Kidney (tissue), 22 donors: ENCODE measurements around the gene CRYZ. TPM values are rescaled to one million over a fixed set of nuclear protein-coding genes. Genes with fewer than 3 reads are reported as not detected.

ENCODE experiments used
- DNase-seq, 5 donors: peaks; one replicate each; pipeline ENCODE4 v3.0.0-alpha.2; 2013 to 2020
- FAIRE-seq: peaks from 2 replicates; lab custom pipeline; 2012; peaks lifted over from hg19 to GRCh38; lab: Jason Lieb, UNC
- H3K27ac ChIP-seq, 2 donors: one replicate each; pipeline ENCODE4 v1.7.0; 2013; ENCODE audit warnings: low read depth in 2 of 2, low read length in 2 of 2, inconsistent platforms in 1 of 2
- H3K27me3 ChIP-seq: one replicate; pipeline ENCODE4 v1.7.1; 2013; ENCODE audit warnings: low read length, inconsistent platforms; ENCODE audit not compliant: control insufficient read depth, insufficient read depth
- H3K36me3 ChIP-seq, 3 donors: one replicate each; pipeline versions ENCODE4 v1.7.0 to v1.7.1; 2013; ENCODE audit warnings: low read length in 3 of 3, control low read depth in 1 of 3, inconsistent platforms in 1 of 3; ENCODE audit not compliant: insufficient read depth in 3 of 3, control insufficient read depth in 2 of 3
- H3K4me1 ChIP-seq, 3 donors: one replicate each; pipeline versions ENCODE4 v1.7.0 to v1.7.1; 2013; ENCODE audit warnings: low read length in 3 of 3, inconsistent platforms in 1 of 3, low read depth in 1 of 3; ENCODE audit not compliant: control insufficient read depth in 2 of 3, insufficient read depth in 2 of 3
- H3K4me3 ChIP-seq, 3 donors: one replicate each; pipeline versions ENCODE4 v1.7.0 to v1.8.1; 2013; ENCODE audit warnings: low read length in 3 of 3, control low read depth in 1 of 3, inconsistent platforms in 1 of 3
- H3K9ac ChIP-seq, 3 donors: one replicate each; pipeline versions ENCODE4 v1.7.0 to v1.7.1; 2013; ENCODE audit warnings: low read length in 3 of 3, control low read depth in 1 of 3, inconsistent platforms in 1 of 3
- H3K9me3 ChIP-seq, 3 donors: one replicate each; pipeline versions ENCODE4 v1.7.0 to v1.7.1; 2013; ENCODE audit warnings: low read length in 3 of 3, control low read depth in 1 of 3, inconsistent platforms in 1 of 3; ENCODE audit not compliant: control insufficient read depth in 2 of 3, insufficient read depth in 1 of 3
- intact Hi-C: fragments of 100-400 bp; cut with DNase I; formaldehyde crosslinking; loops from one replicate; pipeline ENCODE4 v1.11.1; 2022
- long read RNA-seq, 10 donors: library from polyadenylated mRNA in 1 of 10; unstranded in 1 of 10; transcript quantifications; one replicate each; pipeline ENCODE4 v2.0.0 and lab custom pipeline, GENCODE V29; 2021 to 2026
- polyA plus RNA-seq: library from polyadenylated mRNA; stranded (reverse); fragments of 350-450 nt; fragmentation: Illumina TruSeq; extraction: RNeasy Lipid Tissue Mini Kit (QIAGEN cat#74804); gene quantifications from one replicate; pipeline ENCODE4 v1.2.3, GENCODE V29; 2014; ENCODE audit warnings: low read depth, low replicate concordance; ENCODE audit not compliant: insufficient read depth
- total RNA-seq: library from RNA; stranded (reverse); fragmentation: NEBNext Ultra II Directional; extraction: Animal tissue kit (Norgen Biotek cat#: 25700); gene quantifications from one replicate; pipeline ENCODE4 v1.2.1, GENCODE V29; 2021
- TF ChIP-seq, protein P1 (sequence below): IDR thresholded peaks from 3 replicates; pipeline ENCODE4 v1.5.1; 2012; ENCODE audit warnings: mild to moderate bottlenecking, moderate library complexity, borderline replicate concordance; ENCODE audit not compliant: insufficient read depth; ENCODE audit errors: extremely low read depth
- donor health status: control.
- donor health status: control.
- donor health status: control.
- donor health status: control.
- donor health status: control.
- donor health status: DM: yes; HTN: yes; CAD: no.
- donor health status: Normal renal cell carcinoma (clear cell type).

The CRYZ gene, protein sequence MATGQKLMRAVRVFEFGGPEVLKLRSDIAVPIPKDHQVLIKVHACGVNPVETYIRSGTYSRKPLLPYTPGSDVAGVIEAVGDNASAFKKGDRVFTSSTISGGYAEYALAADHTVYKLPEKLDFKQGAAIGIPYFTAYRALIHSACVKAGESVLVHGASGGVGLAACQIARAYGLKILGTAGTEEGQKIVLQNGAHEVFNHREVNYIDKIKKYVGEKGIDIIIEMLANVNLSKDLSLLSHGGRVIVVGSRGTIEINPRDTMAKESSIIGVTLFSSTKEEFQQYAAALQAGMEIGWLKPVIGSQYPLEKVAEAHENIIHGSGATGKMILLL
- total RNA-seq (160 TPM), polyA plus RNA-seq (207 TPM)
- long read RNA-seq, donor 1, transcript CRYZ-201 (9 exons, 1,888 nt) = major isoform, 27 of 60 reads
- long read RNA-seq, donor 1, transcript CRYZ-207 (2 exons, 2,899 nt) = minor isoform, 5 of 60 reads
- long read RNA-seq, donor 1, transcript CRYZ-205 (10 exons, 2,301 nt) = minor isoform, 6 of 60 reads
- long read RNA-seq, donor 1, partial matches to known transcripts = 5 of 60 reads
- long read RNA-seq, donor 1, other reads (novel, unspliced or antisense) = 16 of 60 reads
- long read RNA-seq, donor 2, transcript CRYZ-207 (2 exons, 2,899 nt) = minor isoform, 7 of 104 reads
- long read RNA-seq, donor 2, transcript CRYZ-201 (9 exons, 1,888 nt) = major isoform, 41 of 104 reads
- long read RNA-seq, donor 2, partial matches to known transcripts = 49 of 104 reads
- long read RNA-seq, donor 2, other reads (novel, unspliced or antisense) = 0 of 104 reads
- long read RNA-seq, donor 3, transcript CRYZ-207 (2 exons, 2,899 nt) = minor isoform, 10 of 126 reads
- long read RNA-seq, donor 3, transcript CRYZ-201 (9 exons, 1,888 nt) = major isoform, 38 of 126 reads
- long read RNA-seq, donor 3, partial matches to known transcripts = 69 of 126 reads
- long read RNA-seq, donor 3, other reads (novel, unspliced or antisense) = 5 of 126 reads
- long read RNA-seq, donor 4, transcript CRYZ-205 (10 exons, 2,301 nt) = minor isoform, 6 of 137 reads
- long read RNA-seq, donor 4, transcript CRYZ-201 (9 exons, 1,888 nt) = major isoform, 33 of 137 reads
- long read RNA-seq, donor 4, transcript CRYZ-207 (2 exons, 2,899 nt) = minor isoform, 9 of 137 reads
- long read RNA-seq, donor 4, partial matches to known transcripts = 60 of 137 reads
- long read RNA-seq, donor 4, other reads (novel, unspliced or antisense) = 29 of 137 reads
- long read RNA-seq, donor 5, transcript CRYZ-201 (9 exons, 1,888 nt) = major isoform, 5 of 6 reads
- long read RNA-seq, donor 5, partial matches to known transcripts = 0 of 6 reads
- long read RNA-seq, donor 5, other reads (novel, unspliced or antisense) = 0 of 6 reads
- long read RNA-seq, donor 6, transcript CRYZ-205 (10 exons, 2,301 nt) = minor isoform, 9 of 263 reads
- long read RNA-seq, donor 6, transcript CRYZ-207 (2 exons, 2,899 nt) = minor isoform, 6 of 263 reads
- long read RNA-seq, donor 6, transcript CRYZ-201 (9 exons, 1,888 nt) = major isoform, 58 of 263 reads
- long read RNA-seq, donor 6, partial matches to known transcripts = 153 of 263 reads
- long read RNA-seq, donor 6, other reads (novel, unspliced or antisense) = 34 of 263 reads
- long read RNA-seq, donor 7, transcript CRYZ-201 (9 exons, 1,888 nt) = major isoform, 65 of 95 reads
- long read RNA-seq, donor 7, transcript CRYZ-205 (10 exons, 2,301 nt) = minor isoform, 14 of 95 reads
- long read RNA-seq, donor 7, partial matches to known transcripts = 3 of 95 reads
- long read RNA-seq, donor 7, other reads (novel, unspliced or antisense) = 11 of 95 reads
- long read RNA-seq, donor 8, transcript CRYZ-205 (10 exons, 2,301 nt) = minor isoform, 5 of 77 reads
- long read RNA-seq, donor 8, transcript CRYZ-201 (9 exons, 1,888 nt) = major isoform, 24 of 77 reads
- long read RNA-seq, donor 8, partial matches to known transcripts = 30 of 77 reads
- long read RNA-seq, donor 8, other reads (novel, unspliced or antisense) = 13 of 77 reads
- long read RNA-seq, donor 9, transcript CRYZ-201 (9 exons, 1,888 nt) = major isoform, 21 of 45 reads
- long read RNA-seq, donor 9, partial matches to known transcripts = 17 of 45 reads
- long read RNA-seq, donor 9, other reads (novel, unspliced or antisense) = 0 of 45 reads
- long read RNA-seq, donor 10, transcript CRYZ-201 (9 exons, 1,888 nt) = major isoform, 35 of 142 reads
- long read RNA-seq, donor 10, transcript CRYZ-205 (10 exons, 2,301 nt) = minor isoform, 5 of 142 reads
- long read RNA-seq, donor 10, transcript CRYZ-207 (2 exons, 2,899 nt) = minor isoform, 14 of 142 reads
- long read RNA-seq, donor 10, partial matches to known transcripts = 85 of 142 reads
- long read RNA-seq, donor 10, other reads (novel, unspliced or antisense) = 0 of 142 reads

DNA sequence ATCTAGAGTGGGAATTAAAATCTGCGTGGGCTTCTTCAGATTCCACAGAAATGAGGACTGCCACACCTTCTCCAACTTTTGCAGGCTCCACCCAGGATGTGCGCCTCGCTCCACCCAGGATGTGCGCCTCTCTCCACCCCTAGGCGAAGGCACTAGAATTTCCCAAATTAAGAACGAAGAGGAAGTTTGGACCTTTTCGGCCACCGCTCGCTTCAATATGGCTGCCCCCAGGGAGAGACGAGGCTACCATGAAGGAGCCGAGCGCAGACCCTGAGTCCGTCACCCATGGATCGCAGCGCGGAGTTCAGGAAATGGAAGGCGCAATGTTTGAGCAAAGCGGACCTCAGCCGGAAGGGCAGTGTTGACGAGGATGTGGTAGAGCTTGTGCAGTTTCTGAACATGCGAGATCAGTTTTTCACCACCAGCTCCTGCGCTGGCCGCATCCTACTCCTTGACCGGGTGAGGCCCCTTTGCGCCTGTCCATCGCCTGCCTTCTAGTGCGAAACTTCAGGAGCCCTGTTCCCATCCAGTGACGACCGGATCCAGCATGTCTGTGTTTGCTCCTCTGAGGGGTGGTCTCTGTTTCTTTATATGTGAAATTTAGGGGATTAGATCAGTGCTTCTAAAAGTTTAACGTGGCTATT is at the start of gene CRYZ, which contains the start of gene TYW3:
TSS of gene CRYZ (minus strand) at position 91 of the 644 bp plus-strand sequence. CDS start 8,229 bp downstream, outside the sequence.
TSS of gene TYW3 (plus strand) at position 193 of the 644 bp plus-strand sequence. CDS start at position 286, 93 bp downstream.
- Histone ChIP-seq H3K4me1 (peaks cover 6 to 9% (median 7%) of the 10 kb centered on the region in 3 donors), H3K9ac (peak within 1 kb of the TSS; percentile 78 to 96 (median 85))

DNA sequence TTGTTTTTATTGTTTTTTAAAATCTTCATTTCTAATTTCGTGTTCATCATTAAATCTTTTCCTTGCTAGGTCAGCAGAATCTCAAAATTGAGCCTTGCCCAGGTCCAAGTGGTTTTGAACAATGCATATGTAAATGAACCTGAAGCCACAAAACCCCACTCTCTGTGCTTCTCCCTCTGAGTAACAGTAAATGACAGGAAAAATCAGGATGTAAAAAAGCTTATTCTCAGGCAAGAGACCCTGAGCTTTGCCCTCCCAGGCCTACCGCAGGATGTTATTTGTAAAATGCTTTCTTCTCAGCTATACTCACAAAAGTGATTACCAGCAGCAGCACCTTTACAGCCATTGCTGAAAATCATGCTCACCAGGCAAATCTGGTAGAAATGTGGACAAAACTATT is 47.7 kb upstream of the CRYZ start:
- H3K4me1 ChIP-seq = no peaks in the 10 kb centered on the region
- H3K9me3 ChIP-seq = no peaks in the 10 kb centered on the region
- no peak overlapping the region for H3K27ac ChIP-seq
- FAIRE-seq (no peak), DNase-seq (no peak)
- no peaks in the 10 kb centered on the region for H3K27me3 ChIP-seq
- intact Hi-C loops = no loop called here
- H3K4me3 ChIP-seq = no peak overlapping the region
- TF ChIP-seq, protein P1, sequence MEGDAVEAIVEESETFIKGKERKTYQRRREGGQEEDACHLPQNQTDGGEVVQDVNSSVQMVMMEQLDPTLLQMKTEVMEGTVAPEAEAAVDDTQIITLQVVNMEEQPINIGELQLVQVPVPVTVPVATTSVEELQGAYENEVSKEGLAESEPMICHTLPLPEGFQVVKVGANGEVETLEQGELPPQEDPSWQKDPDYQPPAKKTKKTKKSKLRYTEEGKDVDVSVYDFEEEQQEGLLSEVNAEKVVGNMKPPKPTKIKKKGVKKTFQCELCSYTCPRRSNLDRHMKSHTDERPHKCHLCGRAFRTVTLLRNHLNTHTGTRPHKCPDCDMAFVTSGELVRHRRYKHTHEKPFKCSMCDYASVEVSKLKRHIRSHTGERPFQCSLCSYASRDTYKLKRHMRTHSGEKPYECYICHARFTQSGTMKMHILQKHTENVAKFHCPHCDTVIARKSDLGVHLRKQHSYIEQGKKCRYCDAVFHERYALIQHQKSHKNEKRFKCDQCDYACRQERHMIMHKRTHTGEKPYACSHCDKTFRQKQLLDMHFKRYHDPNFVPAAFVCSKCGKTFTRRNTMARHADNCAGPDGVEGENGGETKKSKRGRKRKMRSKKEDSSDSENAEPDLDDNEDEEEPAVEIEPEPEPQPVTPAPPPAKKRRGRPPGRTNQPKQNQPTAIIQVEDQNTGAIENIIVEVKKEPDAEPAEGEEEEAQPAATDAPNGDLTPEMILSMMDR = no peak
- H3K36me3 ChIP-seq = no peaks in the 10 kb centered on the region
- H3K9ac ChIP-seq = no peak overlapping the region

More for the DNA sequence above, at the start of gene CRYZ, which contains the start of gene TYW3:
- FAIRE-seq = no peak
- peak; percentile 92 to 98 (median 95) for DNase-seq
- intact Hi-C loops = no loop called here
- Histone ChIP-seq H3K27me3 (no peaks in the 10 kb centered on the region), H3K27ac (peak within 1 kb of the TSS; percentile 88 to 95), H3K9me3 (no peaks in the 10 kb centered on the region), H3K4me3 (peak within 1 kb of the TSS; percentile 88 to 98 (median 96)), H3K36me3 (peaks cover 0 to 7% (median 5%) of the 10 kb centered on the region in 3 donors)
- TF ChIP-seq, protein P1 = no peak
